ENCODE measurements around the gene IL4R. TPM values are rescaled to one million over a fixed set of nuclear protein-coding genes. Genes with fewer than 3 reads are reported as not detected.

IL4R gene
- total RNA-seq, 1 experiment from 2014 or later = 32.6 TPM

GRCh38 chr16:27341549-27341948 is 27.8 kb downstream of the IL4R start:
- H3K36me3 ChIP-seq (ENCODE audit: control insufficient read depth, insufficient read depth, low read length) = peaks cover 2% of the 10 kb centered on the region

GRCh38 chr16:27341971-27342370 is 28.2 kb downstream of the IL4R start:
- no peaks in the 10 kb centered on the region for H3K4me1 ChIP-seq
- ChIA-PET CTCF (no interaction called here), POLR2A (no interaction called here)
- peaks cover 5% of the 10 kb centered on the region for H3K36me3 ChIP-seq (ENCODE audit: control insufficient read depth, insufficient read depth, low read length)
- Mint-ChIP-seq H3K36me3 (ENCODE audit: insufficient read depth, unreplicated experiment) (peaks cover 17% of the 10 kb centered on the region), H3K27ac (ENCODE audit: unreplicated experiment) (no peak overlapping the region), H3K4me1 (ENCODE audit: low read depth, unreplicated experiment) (no peaks in the 10 kb centered on the region), H3K9me3 (ENCODE audit: unreplicated experiment) (no peaks in the 10 kb centered on the region), H3K27me3 (ENCODE audit: insufficient read depth, unreplicated experiment) (no peaks in the 10 kb centered on the region), H3K4me3 (ENCODE audit: unreplicated experiment) (no peak overlapping the region)
- no peak for TF ChIP-seq CTCF (IDR thresholded peaks at IDR 0.05; ENCODE audit: insufficient read depth in 1 of 2, low read depth in 1 of 2, low read length in 1 of 2, severe bottlenecking in 1 of 2, unreplicated experiment in 1 of 2)
- no peak overlapping the region for H3K4me3 ChIP-seq (ENCODE audit: low read depth, low read length)
- H3K9me3 ChIP-seq = no peaks in the 10 kb centered on the region
- DNase-seq = no peak
- BruUV-seq (replicated peaks) = no TSS peak
- no peaks in the 10 kb centered on the region for H3K27me3 ChIP-seq (replicated peaks; ENCODE audit: control insufficient read depth, insufficient read depth, low read length)
- intact Hi-C loops (cut with micrococcal nuclease; ENCODE audit: unreplicated experiment) = no loop called here

More at GRCh38 chr16:27341549-27341948, 27.8 kb downstream of the IL4R start:
- H3K9me3 Mint-ChIP-seq (ENCODE audit: unreplicated experiment) = no peaks in the 10 kb centered on the region
- H3K27ac Mint-ChIP-seq (ENCODE audit: unreplicated experiment) = no peak overlapping the region
- Histone ChIP-seq H3K4me3 (ENCODE audit: low read depth, low read length) (no peak overlapping the region), H3K4me1 (no peaks in the 10 kb centered on the region), H3K27me3 (replicated peaks; ENCODE audit: control insufficient read depth, insufficient read depth, low read length) (no peaks in the 10 kb centered on the region), H3K9me3 (no peaks in the 10 kb centered on the region)
- H3K36me3 Mint-ChIP-seq (ENCODE audit: insufficient read depth, unreplicated experiment) = peaks cover 17% of the 10 kb centered on the region
- TF ChIP-seq CTCF (IDR thresholded peaks at IDR 0.05; ENCODE audit: insufficient read depth in 1 of 2, low read depth in 1 of 2, low read length in 1 of 2, severe bottlenecking in 1 of 2, unreplicated experiment in 1 of 2) = no peak
- intact Hi-C loops (cut with micrococcal nuclease; ENCODE audit: unreplicated experiment) = no loop called here
- no peak for DNase-seq
- H3K4me1 Mint-ChIP-seq (ENCODE audit: low read depth, unreplicated experiment) = no peaks in the 10 kb centered on the region
- H3K27me3 Mint-ChIP-seq (ENCODE audit: insufficient read depth, unreplicated experiment) = no peaks in the 10 kb centered on the region
- H3K4me3 Mint-ChIP-seq (ENCODE audit: unreplicated experiment) = no peak overlapping the region
- POLR2A ChIA-PET = no interaction called here
- BruUV-seq (replicated peaks) = no TSS peak
- CTCF ChIA-PET = no interaction called here

- H3K36me3 ChIP-seq (ENCODE audit: control insufficient read depth, insufficient read depth, low read length) = peaks cover 5% of the 10 kb centered on the region
- Mint-ChIP-seq H3K36me3 (ENCODE audit: insufficient read depth, unreplicated experiment) (peaks cover 5% of the 10 kb centered on the region), H3K27me3 (ENCODE audit: insufficient read depth, unreplicated experiment) (no peaks in the 10 kb centered on the region), H3K9me3 (ENCODE audit: unreplicated experiment) (no peaks in the 10 kb centered on the region), H3K4me1 (ENCODE audit: low read depth, unreplicated experiment) (no peaks in the 10 kb centered on the region), H3K4me3 (ENCODE audit: unreplicated experiment) (no peak overlapping the region), H3K27ac (ENCODE audit: unreplicated experiment) (no peak overlapping the region)
- BruUV-seq (replicated peaks) = no TSS peak
- POLR2A ChIA-PET = no interaction called here
- no peaks in the 10 kb centered on the region for H3K9me3 ChIP-seq
- no peaks in the 10 kb centered on the region for H3K4me1 ChIP-seq
- no peak for DNase-seq
- intact Hi-C loops (cut with micrococcal nuclease; ENCODE audit: unreplicated experiment) = no loop called here
- CTCF ChIA-PET = no interaction called here
- no peak overlapping the region for H3K4me3 ChIP-seq (ENCODE audit: low read depth, low read length)
- TF ChIP-seq CTCF (IDR thresholded peaks at IDR 0.05; ENCODE audit: insufficient read depth in 1 of 2, low read depth in 1 of 2, low read length in 1 of 2, severe bottlenecking in 1 of 2, unreplicated experiment in 1 of 2) = no peak
- H3K27me3 ChIP-seq (replicated peaks; ENCODE audit: control insufficient read depth, insufficient read depth, low read length) = no peaks in the 10 kb centered on the region
Observed at GRCh38 chr16:27344721-27345120, 30.9 kb downstream of the IL4R start.

Measured in Caco-2 (cell line).